GM19438 (cell line): ENCODE measurements around the gene SLC27A4.
"Not testable (repeated sequence)": the region's sequence is repeated elsewhere in the genome, so short reads cannot be mapped to it uniquely, and the experiment has no call there.

ENCODE experiments used
- ATAC-seq: cut with Tn5 transposase; IDR thresholded peaks from one replicate; pipeline ENCODE4 v1.9.1; 2021; ENCODE audit warnings: low read depth; ENCODE audit not compliant: unreplicated experiment

Gene SLC27A4

GRCh38 chr9:128323791-128324190, 16.5 kb upstream of the SLC27A4 start:
- no peak for ATAC-seq

DNA sequence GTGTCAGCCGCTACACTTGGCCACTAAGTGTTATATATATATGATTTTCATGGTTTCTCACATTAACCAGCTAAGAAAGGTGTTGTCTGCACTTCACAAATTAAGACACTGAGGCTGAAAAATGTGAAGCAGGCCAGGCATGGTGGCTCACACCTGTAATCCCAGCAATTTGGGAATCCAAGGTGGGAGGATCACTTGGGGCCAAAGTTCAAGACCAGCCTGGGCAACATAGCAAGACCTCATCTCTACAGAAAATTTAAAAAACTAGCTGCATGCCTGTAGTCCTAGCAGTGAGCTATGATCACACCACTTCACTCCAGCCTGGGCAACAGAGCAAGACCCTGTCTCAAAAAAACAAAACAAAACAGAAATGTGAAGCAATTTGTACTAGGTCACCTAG, 15.9 kb upstream of the SLC27A4 start:
- ATAC-seq: no peak

- no peak for ATAC-seq
These were observed 14.7 kb upstream of the SLC27A4 start for GRCh38 chr9:128325629-128326028.

- ATAC-seq: no peak
These were observed 6.9 kb upstream of the SLC27A4 start for GRCh38 chr9:128333451-128333869.

DNA sequence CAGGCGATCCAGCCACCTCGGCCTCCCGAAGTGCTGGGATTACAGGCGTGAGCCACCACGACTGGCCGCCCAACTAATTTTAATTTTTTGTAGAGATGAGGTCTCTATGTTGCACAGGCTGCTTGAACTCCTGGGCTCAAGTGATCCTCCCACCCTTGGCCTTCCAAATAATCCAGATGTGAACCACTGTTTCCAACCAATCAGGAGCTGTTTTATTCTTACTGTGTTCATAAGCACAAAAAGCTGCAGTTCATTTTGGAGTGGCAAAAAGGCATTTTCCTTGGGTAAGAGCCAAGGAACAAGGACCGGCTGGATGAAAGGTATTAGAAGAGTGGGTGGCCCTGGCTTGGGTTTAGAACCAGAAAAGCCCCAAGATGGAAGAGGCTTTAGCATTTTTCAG, 5.2 kb upstream of the SLC27A4 start:
- ATAC-seq: no peak

DNA sequence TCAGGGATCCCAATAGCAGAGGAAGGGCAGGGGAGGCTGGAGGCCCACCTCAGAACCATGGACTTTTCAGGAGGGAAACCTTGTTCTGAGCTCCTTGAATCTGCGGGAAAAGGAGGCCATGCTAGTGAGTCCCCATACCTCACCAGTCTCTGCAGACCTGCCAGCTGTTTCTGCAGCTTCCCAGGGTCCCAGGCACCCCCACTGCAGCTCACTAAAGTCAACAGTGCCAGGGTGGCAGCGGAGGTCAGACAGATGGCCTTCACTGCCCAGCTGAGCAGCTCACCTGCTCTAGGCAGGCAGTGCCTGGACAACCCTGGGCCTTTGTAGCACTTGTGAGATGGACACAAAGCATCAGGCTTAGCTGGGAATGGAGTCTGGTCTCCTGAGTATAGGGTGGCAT, 4.4 kb upstream of the SLC27A4 start:
- ATAC-seq: no peak

DNA sequence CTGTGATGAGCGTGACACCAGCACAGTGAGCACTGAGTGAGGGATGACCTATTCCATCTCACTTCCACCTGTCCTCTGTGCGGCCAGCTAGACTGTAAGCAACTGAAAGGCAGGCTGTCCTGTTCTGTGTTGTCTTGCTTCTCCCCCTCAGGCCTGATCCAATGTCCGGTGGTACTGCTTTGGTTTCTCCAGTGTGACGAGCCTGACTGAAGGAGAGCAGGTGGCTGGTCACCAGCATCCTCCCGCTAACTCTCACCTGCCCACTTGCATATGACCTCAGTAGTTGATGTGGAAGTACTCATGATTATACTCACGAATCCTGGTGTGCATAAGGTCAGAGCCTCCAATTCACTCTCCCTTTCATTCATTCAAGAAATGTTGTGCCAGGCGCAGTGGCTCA, 2.4 kb upstream of the SLC27A4 start:
- no peak for ATAC-seq

DNA sequence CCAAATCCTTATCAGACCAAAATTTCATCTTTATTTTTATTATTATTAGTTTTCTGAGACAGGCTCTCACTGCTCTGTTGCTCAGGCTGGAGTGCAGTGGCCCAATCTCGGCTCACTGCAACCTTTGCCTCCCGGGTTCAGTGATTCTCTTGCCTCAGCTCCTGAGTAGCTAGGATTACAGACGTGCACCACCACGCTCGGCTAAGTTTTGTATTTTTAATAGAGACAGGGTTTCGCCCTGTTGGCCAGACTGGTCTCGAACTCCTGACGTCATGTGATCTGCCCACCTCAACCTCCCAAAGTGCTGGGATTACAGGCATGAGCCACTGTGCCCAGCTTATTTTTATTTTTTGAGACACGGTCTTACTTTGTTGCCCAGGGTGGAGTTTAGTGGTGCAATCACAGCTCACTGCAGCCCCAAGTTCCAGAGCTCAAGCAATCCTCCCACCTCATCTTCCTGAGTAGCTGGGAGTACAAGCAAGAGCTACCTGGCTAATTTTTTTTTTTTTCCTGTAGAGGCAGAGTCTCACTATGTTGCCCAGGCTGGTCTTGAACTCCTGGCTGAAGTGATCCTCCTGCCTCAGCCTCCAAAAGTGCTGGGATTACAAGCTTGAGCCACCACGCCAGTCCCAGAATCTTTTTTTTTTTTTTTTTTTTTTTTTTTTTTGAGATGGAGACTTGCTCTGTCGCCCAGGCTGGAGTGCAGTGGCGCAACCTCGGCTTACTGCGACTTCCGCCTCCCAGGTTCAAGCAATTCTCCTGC, 1.3 kb upstream of the SLC27A4 start:
- not testable (repeated sequence) for ATAC-seq

DNA sequence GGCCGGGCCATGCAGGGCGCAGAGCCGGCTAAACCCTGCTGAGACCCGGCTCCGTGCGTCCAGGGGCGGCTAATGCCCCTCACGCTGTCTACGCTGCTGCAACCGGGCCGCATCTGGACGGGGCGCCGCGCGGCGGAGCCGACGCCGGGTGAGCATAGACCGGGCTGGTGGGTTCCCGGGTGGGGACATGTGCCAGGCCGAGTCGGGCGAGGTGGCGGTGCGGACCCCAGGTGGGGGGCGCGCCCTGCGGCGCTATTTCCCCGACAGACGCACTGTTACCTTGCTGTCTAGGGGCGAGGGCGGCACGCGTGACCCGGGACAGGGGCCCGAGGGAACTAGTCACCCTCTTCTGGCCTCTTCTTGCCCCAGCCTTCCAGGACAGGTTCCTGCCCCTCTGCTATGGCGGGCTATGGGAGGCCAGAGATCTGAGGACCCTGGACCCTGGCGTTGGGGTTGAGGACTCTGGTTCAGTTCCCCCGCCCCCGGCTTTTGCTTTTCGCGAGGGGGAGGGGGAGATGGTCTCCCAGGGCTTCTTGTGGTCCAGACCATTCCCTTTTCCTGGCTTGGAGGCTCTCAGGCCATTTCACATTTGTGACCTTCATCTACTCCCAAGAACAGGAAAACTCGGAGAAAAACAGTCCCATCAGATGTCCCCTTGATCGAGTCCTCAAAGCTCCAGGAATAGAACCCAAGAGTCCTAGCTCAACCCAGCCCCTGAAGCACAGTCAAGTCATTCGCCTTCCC, 536 bp downstream of the SLC27A4 start:
- ATAC-seq: peak; percentile 28

DNA sequence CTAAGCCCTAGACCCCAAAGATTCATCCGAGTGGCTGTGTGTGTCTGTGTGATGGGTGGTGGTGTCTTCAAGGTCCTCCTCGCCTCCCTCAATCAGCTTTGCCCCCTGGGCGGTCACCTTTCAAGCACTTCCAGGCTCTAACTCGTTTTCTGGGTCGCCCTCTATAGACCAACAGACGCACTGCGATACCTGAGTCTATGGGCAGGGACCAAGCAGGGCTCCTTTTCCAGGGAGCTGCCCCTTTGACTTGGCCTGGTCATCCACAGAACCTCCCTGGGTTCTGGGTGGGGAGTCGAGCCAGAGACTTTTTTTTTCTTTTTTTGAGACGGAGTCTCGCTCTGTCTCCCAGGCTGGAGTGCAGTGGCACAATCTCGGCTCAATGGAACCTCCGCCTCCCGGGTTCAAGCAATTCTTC, 1.1 kb downstream of the SLC27A4 start:
- no peak for ATAC-seq

DNA sequence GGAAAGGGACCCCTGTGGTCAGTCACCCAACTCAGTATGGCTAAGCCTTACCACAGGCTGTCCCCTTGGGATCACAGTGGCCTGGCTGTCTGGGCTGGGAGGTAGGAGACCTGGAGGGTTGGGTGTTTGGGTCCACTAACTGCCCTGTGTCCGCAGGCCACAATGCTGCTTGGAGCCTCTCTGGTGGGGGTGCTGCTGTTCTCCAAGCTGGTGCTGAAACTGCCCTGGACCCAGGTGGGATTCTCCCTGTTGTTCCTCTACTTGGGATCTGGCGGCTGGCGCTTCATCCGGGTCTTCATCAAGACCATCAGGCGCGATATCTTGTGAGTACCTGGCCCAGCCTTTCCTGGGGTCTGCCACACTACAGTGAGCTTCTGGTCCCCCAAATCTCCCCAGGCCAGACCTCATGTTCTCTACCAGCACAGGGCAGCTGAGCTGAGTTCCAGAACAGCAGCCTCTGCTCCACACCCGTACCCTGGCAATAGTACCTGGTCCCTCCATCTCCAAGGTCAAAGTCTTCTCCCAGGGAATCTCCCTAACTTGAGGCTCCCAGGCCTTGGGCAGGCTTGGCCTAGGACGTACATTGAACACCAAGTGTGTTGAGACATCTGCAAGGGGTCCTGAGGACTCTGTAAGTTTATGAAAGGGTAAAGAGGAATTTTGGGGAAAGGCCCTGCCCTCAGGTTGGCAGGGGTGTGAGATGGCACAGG, 2.8 kb downstream of the SLC27A4 start:
- ATAC-seq: no peak

DNA sequence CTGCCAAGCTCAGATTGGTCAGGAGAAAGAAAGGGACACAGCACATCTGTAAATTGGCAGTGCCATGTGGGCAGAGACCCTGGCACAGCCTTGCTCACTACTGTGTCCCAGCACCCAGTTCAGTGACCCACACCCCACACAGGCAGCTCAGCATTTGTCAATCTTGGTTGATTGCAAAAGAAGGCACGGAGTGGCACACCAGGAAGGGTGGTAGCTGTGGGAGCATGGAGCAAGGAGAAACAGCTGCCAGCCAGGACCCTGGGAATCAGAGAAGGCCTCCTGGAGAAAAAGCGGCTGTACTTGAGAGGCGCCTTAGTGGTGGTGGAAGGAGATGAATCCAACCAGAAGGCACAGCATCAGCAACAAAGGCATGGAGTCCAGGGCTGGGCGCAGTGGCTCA, 3.5 kb downstream of the SLC27A4 start:
- ATAC-seq: no peak

GRCh38 chr9:128344931-128345605, 4.7 kb downstream of the SLC27A4 start:
- ATAC-seq: no peak

DNA sequence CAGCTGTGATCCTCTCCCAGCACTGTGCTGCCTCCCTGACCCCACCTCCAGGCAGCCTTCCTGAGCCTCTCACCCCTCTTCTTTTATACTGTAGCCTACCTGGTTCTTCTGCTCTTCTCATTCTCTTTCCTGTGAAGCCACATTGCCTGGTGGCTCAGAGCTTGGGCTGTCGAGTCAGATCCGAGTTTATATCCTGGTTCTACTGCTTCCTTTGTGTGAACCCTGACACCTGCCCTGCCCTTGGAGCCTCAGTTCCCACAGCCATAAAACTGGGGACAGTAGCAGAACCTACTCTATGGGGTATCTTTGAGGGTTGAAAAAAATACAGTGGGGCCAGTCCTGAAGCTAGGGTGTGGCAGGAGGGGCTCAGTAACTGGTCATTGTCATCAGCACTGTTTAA, 8.8 kb downstream of the SLC27A4 start:
- ATAC-seq: no peak

DNA sequence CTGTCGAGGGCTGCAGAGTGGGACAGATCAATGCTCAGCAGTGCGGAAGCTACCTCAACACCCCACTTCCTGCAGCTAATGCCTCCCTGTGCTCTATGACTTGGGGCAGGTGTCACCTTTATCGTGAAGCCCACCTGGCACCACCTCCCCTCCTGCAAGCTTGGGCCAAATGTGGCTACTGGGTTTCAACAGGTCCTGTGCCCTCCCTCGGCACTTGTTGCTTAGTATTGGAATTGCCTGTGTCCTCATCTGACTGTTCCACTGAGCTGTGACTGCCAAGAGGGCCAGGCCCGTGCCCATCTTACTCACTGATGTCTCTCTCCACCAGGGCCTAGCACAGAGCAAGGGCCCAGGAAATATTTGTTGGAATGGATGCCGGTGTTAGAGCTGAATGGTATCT, 9.4 kb downstream of the SLC27A4 start:
- ATAC-seq: no peak

DNA sequence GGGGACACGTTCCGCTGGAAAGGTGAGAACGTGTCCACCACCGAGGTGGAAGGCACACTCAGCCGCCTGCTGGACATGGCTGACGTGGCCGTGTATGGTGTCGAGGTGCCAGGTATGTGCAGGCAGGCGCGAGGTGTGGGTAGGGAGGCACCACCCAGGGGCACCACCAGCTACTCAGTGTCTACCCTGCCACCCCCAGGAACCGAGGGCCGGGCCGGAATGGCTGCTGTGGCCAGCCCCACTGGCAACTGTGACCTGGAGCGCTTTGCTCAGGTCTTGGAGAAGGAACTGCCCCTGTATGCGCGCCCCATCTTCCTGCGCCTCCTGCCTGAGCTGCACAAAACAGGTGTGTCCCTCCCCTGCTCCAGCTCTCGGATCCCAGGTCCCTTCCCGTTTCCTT, 15.1 kb downstream of the SLC27A4 start:
- ATAC-seq: no peak

DNA sequence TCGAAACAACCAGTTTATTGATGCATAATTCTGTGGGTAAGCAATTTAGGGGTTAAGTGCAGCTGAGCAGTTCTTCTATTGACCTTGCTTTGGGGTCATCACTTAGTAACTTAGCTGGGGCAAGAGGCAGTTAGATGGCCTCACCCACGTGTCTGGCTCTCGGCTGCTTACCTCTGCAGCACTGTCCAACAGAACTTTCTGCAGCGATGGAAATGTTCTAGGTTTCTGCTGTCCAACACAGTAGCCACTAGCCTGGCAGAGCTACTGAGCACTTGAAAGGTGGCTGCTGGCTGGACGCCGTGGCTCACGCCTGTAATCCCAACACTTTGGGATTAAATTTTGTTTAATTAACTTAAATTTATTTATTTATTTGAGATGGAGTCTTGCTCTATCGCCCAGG, 17.8 kb downstream of the SLC27A4 start:
- no peak for ATAC-seq

GRCh38 chr9:128358861-128359260, 18.5 kb downstream of the SLC27A4 start:
- ATAC-seq: no peak

DNA sequence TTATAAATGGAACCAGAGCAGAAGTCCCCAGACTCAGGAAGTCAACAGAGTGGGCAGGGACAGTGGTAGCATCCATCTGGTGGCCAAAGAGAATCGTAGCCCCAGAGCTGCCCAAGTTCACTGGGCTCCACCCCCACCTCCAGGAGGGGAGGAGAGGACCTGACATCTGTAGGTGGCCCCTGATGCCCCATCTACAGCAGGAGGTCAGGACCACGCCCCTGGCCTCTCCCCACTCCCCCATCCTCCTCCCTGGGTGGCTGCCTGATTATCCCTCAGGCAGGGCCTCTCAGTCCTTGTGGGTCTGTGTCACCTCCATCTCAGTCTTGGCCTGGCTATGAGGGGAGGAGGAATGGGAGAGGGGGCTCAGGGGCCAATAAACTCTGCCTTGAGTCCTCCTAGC, 20.5 kb downstream of the SLC27A4 start:
- ATAC-seq: no peak

DNA sequence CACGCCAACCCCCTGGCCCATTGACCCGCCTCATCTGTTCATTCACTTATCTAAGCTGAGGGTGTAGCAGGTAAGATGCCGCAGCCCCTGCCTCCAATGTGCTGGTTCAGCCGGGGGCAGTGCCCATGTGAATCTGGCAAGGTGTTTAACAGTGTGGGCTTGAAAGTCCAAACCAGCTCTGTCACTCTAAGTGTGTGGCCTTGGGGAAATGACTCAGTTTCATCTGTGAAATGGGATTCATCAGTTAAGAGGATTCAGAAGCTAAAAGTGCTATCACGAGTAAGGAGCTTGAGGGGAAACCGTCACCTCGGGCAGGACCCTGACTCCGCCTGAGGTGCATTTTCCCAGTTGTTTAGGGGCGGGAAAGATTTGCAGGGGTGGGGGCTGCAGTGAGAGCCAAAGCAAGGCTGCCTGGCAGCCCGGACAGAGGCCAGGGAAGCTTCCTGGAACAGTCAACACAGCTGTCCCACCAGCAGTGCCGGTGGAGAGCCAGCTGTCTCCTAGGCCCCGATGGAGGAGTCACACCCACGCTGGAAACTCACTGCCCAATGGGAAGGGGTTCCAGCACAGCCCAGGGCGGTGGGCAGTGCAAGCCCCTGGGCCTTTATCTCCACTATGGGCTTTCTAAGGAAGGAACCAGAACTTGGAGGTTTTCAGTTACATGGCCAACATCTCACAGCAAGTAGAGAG, 21.1 kb downstream of the SLC27A4 start:
- ATAC-seq: no peak
